Liver (tissue), 3 donors: ENCODE results near the gene SEZ6L.

Experiments used
- ATF3 ChIP-seq: IDR thresholded peaks from 2 replicates; pipeline ENCODE4 v1.6.1; 2016; ENCODE audit warnings: antibody characterized with exemption
- EGR1 ChIP-seq, 2 donors: IDR thresholded peaks; 2 replicates each; pipeline ENCODE4 v1.6.1; 2016 to 2018; ENCODE audit warnings: antibody characterized with exemption in 2 of 2, low read depth in 2 of 2
- FOXA1 ChIP-seq: IDR thresholded peaks from 2 replicates; pipeline ENCODE4 v1.6.1; 2016; ENCODE audit warnings: antibody characterized with exemption
- GABPA ChIP-seq, 2 donors: IDR thresholded peaks in 1 of 2; conservative IDR thresholded peaks in 1 of 2; 2 replicates each; pipeline ENCODE4 v1.6.1; 2016; ENCODE audit warnings: antibody characterized with exemption in 2 of 2, mild to moderate bottlenecking in 1 of 2, moderate library complexity in 1 of 2
- REST ChIP-seq: IDR thresholded peaks from 2 replicates; pipeline ENCODE4 v1.6.1; 2016; ENCODE audit warnings: antibody characterized with exemption, mild to moderate bottlenecking
- RXRA ChIP-seq, 2 donors: IDR thresholded peaks; 2 replicates each; pipeline ENCODE4 v1.6.1; 2017 to 2018; ENCODE audit warnings: antibody characterized with exemption in 2 of 2, mild to moderate bottlenecking in 1 of 2
- SP1 ChIP-seq: IDR thresholded peaks from 2 replicates; pipeline ENCODE4 v1.6.1; 2018; ENCODE audit warnings: antibody characterized with exemption, mild to moderate bottlenecking
- TAF1 ChIP-seq: conservative IDR thresholded peaks from 2 replicates; pipeline ENCODE4 v1.6.1; 2016; ENCODE audit warnings: antibody characterized with exemption, mild to moderate bottlenecking
- TF ChIP-seq, protein P1 (sequence below): fragments of 150-350 bp; IDR thresholded peaks from 2 replicates; pipeline ENCODE4 v1.5.1; 2017; ENCODE audit warnings: improper control_type of control experiment, low read depth, low read length; ENCODE audit not compliant: missing input control
- TF ChIP-seq, protein P2 (sequence below): IDR thresholded peaks from 2 replicates; pipeline ENCODE4 v1.6.1; 2016; ENCODE audit warnings: antibody characterized with exemption
- donor health status: healthy.
- donor health status: healthy.

- TF ChIP-seq TAF1 = no peak
- TF ChIP-seq, protein P1, sequence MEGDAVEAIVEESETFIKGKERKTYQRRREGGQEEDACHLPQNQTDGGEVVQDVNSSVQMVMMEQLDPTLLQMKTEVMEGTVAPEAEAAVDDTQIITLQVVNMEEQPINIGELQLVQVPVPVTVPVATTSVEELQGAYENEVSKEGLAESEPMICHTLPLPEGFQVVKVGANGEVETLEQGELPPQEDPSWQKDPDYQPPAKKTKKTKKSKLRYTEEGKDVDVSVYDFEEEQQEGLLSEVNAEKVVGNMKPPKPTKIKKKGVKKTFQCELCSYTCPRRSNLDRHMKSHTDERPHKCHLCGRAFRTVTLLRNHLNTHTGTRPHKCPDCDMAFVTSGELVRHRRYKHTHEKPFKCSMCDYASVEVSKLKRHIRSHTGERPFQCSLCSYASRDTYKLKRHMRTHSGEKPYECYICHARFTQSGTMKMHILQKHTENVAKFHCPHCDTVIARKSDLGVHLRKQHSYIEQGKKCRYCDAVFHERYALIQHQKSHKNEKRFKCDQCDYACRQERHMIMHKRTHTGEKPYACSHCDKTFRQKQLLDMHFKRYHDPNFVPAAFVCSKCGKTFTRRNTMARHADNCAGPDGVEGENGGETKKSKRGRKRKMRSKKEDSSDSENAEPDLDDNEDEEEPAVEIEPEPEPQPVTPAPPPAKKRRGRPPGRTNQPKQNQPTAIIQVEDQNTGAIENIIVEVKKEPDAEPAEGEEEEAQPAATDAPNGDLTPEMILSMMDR = no peak
- TF ChIP-seq, protein P2, sequence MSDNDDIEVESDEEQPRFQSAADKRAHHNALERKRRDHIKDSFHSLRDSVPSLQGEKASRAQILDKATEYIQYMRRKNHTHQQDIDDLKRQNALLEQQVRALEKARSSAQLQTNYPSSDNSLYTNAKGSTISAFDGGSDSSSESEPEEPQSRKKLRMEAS = no peak
- TF ChIP-seq REST = no peak
- no peak for TF ChIP-seq SP1
- TF ChIP-seq EGR1 (IDR thresholded peaks at IDR 0.05; ENCODE audit: low read depth in 2 of 2) = no peak
- TF ChIP-seq ATF3 = no peak
- no peak for TF ChIP-seq GABPA (IDR thresholded peaks at IDR 0.05 in 1 of 2, conservative IDR thresholded peaks at IDR 0.05 in 1 of 2)
- TF ChIP-seq FOXA1 = no peak
- no peak for TF ChIP-seq RXRA (IDR thresholded peaks at IDR 0.05)
Measured at GRCh38 chr22:26271427-26271826, 102.2 kb downstream of the SEZ6L start.
